ENCODE data around the gene MLST8.
A peak's percentile ranks its signal among the peaks of the same experiment; 100 is the strongest.
"Not testable (repeated sequence)": the region's sequence is repeated elsewhere in the genome, so short reads cannot be mapped to it uniquely, and the experiment has no call there.

The MLST8 gene

DNA sequence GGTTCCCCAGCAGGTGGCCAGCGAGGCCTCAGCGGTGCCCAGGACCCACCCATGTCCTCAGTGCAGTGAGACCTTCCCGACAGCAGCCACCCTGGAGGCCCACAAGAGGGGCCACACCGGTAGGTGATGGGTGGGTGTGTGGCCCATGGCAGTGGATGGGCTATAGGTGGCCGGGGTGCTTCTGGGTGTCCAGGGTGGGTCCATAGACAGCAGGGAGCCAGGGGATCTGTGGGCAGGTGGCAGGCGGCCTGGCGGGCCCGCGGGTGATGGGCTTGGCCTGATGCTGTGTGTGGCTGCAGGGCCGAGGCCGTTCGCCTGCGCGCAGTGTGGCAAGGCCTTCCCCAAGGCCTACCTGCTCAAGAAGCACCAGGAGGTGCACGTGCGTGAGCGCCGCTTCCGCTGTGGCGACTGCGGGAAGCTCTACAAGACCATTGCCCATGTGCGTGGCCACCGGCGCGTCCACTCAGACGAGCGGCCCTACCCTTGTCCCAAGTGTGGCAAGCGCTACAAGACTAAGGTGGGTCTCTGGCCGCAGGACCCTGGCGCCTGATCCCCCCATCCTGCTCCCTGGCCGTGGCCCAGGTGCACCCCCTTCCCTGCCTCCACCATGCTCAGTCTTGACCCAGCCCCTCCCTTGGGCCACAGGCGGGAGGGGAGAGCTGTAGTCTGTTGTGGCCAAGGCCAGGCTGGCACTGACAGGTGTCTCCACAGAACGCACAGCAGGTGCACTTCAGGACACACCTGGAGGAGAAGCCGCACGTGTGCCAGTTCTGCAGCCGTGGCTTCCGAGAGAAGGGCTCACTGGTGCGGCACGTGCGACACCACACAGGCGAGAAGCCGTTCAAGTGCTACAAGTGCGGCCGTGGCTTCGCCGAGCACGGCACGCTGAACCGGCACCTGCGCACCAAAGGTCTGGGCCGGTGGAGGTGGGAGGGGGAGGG lies 28.9 kb downstream of the MLST8 start:
- no peak for DNase-seq

DNA sequence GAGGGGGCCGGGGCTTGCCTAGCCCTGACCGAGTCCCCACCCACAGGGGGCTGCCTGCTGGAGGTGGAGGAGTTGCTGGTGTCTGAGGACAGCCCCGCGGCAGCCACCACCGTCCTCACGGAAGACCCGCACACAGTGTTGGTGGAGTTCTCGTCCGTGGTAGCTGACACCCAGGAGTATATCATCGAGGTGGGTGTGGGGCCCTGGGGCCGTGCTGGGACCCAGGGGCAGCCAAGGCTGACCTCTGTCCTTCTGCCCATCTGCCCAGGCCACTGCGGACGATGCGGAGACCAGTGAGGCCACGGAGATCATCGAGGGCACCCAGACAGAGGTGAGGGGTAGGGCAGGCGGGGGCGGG lies 29.5 kb downstream of the MLST8 start:
- DNase-seq: no peak

DNA sequence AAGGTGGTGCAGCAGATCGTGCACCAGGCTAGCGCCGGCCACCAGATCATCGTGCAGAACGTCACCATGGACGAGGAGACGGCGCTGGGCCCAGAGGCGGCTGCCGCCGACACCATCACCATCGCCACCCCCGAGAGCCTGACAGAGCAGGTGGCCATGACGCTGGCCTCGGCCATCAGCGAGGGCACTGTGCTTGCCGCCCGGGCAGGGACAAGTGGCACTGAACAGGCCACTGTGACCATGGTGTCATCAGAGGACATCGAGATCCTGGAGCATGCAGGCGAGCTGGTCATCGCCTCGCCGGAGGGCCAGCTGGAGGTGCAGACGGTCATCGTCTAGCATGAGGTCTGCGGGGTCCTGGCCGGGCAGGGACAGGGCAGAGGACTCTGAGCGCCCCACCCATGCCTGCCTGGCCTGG lies 30.0 kb downstream of the MLST8 start:
- DNase-seq: no peak

DNA sequence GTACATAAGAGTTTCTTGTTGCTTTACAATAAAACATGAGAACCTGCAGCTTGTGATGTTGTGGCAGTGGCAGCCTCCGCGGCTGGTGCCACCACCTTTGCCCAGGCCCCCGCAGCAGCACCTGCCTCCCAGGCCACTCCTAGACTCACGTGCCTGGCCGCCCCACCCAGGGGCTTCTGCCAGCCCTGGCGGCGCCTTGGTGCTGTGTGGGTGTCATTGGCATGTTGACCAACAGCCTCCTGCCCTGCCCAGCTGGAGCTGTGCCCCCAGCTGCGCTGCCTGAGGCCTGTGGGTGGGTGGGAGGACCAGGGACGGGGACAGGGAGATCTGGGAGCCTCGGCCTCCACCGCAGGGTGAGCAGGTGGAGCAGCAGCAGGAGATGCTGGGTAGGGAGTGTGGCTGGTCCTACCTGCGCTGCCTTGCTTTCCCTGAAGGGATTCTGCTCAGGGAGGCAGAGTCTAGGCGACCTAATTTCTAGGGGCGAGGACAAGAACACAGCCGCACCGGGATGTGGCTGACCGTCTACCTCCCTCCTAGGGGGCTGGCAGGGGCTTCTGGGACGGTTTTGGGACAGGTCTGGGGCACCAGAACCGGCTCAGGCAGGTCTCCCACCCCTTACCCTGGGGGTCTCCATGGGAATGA lies 30.6 kb downstream of the MLST8 start:
- no peak for DNase-seq

DNA sequence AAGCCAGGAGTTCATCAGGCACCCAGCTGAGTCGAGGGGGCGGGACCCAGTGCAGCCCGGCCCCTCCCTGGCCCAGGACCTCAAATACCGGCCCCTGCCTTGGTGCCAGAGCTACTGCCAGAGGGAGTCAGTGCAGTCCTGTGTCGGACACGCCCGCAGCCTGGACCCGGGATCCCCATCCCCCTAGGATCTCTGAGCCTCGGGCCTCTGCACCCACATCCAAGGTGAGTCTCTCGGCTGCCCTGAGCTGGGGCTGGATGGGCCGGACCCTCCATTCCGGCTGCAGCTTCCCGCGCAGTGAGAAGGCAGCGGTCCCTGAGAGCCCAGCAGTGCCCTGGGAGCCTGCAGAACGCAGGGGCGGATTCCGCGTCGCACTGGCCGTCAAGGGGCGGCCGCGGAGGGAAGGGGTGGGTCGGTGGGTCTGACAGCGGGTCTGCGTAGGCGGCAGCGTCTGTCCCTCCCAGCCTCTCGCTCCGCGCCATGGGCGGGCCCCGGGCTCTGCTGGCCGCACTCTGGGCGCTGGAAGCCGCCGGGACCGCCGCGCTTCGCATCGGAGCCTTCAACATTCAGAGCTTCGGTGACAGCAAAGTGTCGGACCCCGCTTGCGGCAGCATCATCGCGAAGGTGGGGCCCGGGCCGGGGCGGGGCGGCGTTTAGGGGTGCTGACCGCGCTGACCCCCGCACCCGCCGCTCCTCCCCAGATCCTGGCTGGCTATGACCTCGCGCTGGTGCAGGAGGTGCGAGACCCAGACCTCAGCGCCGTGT lies 31.3 kb downstream of the MLST8 start, which contains the start of gene DNASE1L2:
Gene DNASE1L2 (plus strand): TSS at position 108 of the 765 bp plus-strand sequence. CDS start 373 bp downstream, at position 481.
- DNase-seq: no peak

DNA sequence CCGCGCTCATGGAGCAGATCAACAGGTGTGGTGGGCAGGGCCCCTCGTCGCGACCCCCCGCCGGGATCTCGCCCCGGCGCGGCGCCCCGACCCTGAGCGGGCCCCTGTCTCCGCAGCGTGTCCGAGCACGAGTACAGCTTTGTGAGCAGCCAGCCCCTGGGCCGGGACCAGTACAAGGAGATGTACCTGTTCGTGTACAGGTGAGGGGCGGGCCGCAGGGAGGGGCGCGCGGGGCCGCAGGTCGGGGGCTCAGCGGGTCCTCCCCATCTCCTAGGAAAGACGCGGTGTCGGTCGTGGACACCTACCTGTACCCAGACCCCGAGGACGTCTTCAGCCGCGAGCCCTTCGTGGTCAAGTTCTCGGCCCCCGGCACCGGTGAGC lies 31.8 kb downstream of the MLST8 start:
- DNase-seq: no peak

DNA sequence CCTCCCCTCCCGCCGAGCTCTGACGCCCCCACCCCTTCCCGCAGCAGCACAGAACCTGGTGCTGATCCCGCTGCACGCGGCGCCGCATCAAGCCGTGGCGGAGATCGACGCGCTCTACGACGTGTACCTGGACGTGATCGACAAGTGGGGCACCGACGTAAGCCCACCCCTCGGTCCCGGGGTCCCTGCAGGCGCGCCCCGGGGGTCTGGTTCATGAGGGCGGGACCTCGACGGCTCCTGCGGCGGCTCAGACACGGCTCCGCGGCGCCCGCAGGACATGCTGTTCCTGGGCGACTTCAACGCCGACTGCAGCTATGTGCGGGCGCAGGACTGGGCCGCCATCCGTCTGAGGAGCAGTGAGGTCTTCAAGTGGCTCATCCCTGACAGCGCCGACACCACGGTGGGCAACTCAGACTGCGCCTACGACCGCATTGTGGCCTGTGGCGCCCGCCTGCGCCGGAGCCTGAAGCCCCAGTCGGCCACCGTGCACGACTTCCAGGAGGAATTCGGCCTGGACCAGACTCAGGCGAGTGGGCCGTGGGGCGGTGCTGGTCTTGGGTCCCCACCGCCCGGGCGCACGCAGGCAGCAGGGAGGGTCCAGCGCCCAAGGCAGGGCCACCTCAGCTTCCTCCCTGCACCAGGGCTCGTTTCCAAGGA lies 32.4 kb downstream of the MLST8 start:
- DNase-seq: no peak

DNA sequence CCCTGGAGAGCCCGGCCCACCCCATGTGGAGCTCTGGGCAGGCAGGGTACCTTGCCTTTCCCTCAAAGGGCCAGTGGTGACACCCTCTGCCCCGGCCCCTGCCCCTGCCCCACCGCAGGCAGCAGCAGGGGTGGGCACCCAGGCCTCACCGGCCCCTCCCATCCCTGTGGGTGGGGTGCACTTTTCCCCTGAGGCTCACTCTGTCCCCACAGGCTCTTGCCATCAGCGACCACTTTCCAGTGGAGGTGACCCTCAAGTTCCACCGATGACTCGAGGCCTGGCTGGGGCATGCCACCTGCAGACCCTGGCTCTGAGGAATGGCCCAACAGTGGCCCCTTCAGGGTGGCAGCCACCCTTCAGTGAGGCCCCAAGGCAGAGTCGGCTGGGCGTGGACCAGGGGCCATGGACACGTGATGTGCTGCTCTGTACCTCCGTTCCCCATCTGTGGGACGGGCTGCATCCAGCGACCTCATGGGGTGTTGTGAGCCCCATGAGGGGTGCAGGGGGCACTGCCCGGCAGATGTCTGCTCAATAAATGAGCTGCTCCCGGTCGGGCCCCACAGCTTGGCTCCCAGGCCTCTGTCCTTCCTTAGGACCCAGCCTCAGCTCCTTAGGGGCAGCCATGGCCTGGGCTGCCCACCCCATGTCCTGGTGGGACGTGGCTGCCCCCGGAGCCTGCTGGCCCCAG lies 33.0 kb downstream of the MLST8 start:
- no peak for DNase-seq

DNA sequence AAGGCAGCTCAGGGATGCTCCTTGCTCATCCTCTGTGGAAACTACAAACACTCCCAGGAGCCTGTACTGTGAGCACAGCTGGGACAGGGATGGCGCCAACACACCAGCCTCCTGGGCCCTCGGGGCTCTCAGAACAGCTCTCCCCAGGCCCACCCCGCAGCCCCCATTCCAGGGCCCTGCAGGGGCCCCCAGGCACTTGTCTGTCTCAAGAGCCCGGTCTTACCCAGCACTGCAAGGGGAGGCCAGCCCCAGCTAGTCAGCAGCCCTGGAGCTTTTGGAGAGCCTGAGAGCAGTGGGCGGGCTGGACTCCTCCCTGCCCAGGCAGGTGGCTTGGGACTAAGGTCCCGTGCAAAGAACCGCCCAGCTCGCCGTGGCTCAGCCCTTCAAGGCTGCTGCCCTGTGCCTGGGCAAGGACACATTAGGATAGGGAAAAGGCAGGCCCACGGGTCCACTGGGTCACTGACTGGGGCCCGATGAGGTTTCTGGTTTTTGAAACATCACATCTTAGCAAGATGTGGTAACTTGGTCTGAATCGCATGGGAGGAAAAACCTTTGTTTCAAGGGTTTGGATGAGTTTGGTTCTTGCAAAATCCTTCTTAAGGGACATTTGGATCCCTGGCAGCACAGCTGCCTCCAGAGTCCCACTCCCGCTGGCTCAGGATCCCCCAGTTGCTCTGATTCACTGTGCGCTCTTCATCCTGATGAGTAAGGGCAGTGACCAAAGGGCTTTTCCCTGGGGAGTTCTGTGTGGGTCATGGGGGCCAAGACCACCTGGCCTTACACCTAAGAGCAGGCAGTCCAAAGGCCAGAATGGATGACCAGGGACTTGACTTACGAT lies 33.8 kb downstream of the MLST8 start:
- no peak for DNase-seq

DNA sequence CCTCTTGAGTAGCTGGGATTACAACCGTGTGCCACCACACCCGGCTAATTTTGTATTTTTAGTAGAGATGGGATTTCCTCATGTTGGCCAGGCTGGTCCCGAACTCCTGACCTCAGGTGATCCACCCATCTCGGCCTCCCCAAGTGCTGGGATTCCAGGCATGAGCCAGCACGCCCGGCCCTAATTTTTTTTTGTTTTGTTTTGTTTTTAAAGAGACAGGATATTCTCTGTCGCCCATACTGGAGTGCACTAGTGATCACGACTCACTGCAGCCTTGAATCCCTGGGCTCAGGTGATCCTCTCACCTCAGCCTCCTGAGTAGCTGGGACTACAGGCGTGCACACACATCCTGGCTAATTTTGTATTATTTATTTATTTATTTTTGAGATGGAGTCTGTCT lies 35.1 kb downstream of the MLST8 start:
- not testable (repeated sequence) for DNase-seq

DNA sequence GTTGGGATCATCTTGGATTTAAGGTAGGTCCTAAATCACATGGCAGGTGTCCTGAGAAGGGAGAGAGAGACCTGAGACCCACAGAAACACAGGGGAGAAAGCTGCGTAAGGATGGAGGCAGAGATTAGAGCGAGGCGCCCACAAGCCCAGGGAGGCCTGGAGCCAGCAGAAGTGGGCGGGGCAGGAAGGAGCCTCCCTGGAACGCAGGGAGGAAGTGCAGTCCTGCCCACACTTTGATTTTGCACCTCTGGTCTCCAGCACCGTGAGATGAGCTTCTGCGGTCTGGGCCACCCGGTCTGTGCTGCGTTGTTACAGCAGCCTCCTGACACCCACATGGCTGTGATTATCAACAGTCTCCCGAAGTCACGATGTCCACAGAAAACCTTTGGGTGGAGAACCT lies 37.3 kb downstream of the MLST8 start:
- DNase-seq: no peak

DNA sequence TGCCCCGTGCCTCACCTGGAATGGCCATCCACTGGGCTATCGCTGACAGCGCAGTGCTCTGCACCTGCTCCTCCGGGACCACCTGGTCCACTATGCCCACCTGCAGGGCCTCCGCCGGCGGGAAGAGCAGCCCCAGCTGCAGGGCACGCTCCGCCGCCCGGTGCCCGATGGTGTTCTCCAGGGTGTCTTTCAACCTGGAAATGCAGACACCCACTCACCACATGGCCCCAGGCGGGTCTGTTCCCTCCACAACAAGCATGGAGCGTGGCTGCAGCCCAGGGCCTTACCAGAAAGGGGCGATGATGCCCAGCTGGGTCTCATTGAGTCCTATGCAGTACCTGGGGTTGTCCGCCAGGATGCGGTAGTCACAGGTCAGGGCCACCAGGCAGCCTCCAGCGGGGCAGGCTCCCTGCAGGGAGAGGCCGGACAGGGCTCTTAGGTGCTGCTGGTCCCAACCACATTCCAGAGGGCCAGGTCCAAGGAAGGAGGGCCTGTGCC lies 37.8 kb downstream of the MLST8 start:
- DNase-seq: no peak

DNA sequence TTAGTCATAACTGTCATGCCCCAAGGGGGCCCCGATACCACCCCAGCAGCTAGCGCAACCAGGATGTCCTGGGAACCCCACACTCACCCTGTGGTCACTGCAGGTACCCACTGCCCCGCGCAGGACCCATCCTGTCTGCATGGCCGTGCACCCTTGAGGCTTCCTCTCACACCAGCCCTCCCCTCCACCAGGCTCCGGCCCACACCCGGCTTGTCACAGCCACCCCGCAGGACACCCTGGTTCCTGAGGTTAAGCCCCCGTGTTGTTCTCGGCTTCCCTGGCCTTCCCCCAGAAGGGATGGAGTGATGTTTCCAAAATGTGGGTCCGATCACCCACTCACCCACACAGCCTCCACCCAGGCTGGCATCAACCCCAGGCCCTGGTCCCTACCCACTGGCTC lies 38.5 kb downstream of the MLST8 start:
- DNase-seq: no peak

DNA sequence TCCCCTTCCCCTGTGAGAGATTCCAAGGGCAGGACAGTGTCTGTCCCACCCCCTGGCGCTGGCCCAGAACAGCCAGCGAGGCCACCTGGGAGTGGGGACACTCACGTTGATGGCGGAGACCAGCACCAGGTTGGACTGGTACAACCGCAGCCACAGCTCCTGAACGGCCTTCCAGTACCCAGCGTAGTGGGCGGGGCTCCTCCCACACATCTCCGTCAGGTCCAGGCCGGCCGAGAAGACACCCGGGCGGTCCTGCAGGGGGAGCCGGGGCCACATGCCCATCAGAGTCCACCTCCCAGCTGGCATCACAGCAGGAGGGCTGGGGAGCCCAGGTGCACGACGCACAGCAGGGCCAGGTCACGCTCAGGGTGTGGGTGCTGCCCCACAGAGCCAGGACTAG lies 39.0 kb downstream of the MLST8 start:
- no peak for DNase-seq

DNA sequence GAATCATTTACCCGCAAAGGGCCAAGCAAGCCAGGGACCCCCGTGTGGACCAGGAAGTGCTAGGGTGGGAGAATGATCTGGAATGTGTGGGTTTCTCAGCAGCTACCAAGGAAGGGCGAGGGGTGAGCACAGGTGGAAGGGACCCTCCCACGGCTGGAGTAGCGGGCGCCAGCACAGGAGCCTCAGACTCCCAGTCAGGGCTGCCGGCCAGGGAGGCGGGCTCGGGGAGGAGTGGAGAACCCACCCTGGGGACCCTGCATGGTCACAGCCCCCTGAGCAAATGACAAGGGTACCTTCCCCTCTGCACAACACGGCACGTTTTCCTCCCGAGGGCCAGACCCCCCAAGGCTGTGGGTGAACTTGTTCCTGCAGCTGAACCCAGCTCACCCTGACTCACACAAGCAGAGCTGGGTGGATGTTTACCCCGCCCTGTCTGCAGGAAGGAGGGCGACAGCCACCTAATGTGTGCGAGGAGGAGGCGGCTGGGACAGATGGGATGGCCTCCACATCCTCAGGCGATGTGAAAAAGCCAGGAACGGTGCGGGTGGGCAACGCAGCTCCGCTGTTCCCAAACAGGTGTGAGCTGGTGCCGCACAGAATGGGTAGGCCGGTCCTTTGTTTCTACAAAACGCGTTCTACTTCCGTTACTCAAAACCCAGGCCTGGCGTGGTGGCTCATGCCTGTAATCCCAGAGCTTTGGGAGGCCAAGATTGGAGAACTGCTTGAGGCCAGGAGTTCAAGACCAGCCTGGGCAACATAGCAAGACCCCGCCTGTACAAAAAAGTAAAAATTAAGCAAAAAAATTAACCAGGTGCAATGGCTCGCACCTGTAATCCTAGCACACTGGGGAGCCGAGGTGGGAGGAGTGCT lies 39.9 kb downstream of the MLST8 start:
- DNase-seq: no peak

DNA sequence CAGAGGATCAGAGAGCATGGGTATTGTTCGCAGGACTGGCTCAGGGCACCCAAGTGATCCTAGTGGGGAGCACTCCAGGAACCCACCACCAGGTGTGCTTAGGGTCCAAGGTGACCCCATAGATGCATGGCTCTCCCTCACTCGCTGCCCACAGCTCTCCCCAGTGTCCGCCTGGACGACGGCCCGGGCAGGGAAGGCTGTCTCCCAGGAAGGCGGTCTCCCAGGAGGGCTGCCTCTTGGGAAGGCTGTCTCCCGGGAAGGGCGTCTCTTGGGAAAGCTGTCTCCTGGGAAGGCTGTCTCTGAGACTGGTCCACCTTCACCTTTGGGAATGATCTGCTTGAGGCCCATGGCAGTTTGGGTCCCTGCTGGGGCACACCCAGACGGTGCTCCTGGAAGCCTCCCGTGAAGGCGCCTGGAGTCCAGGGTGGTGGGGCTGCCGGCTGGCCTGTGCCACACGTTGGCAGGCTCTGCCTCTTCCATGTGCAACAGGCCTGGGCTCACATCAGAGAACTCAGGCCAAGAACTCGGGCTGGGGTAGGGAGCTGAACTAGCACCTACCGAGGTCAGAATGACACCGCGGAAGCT lies 41.1 kb downstream of the MLST8 start:
- no peak for DNase-seq

DNA sequence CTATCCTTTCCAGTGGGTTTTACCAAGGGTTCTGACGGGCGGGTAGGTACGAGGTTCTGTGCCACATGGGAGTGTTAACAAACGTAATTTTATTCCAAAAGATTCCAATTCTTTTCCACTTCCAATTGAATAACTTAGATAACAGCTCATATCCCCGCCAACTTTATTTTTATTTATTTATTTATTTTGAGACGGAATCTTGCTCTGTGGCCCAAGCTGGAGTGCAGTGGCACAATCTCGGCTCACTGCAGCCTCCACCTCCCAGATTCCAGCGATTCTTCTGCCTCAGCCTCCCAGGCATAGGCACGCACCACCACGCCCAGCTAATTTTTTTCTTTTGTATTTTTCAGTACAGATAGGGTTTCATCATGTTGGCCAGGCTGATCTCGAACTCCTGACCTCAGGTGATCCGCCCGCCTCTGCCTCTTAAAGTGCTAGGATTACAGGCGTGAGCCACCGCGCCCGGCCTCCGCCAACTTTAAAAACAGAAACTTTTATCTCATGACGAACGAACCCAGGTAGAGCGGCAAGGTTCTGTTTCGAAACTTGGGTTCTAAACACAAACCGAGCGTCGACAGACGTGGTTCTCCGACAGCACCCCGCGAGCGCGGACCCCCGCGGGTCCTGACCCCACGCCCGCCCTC lies 45.5 kb downstream of the MLST8 start:
- DNase-seq: peak; percentile 46

DNA sequence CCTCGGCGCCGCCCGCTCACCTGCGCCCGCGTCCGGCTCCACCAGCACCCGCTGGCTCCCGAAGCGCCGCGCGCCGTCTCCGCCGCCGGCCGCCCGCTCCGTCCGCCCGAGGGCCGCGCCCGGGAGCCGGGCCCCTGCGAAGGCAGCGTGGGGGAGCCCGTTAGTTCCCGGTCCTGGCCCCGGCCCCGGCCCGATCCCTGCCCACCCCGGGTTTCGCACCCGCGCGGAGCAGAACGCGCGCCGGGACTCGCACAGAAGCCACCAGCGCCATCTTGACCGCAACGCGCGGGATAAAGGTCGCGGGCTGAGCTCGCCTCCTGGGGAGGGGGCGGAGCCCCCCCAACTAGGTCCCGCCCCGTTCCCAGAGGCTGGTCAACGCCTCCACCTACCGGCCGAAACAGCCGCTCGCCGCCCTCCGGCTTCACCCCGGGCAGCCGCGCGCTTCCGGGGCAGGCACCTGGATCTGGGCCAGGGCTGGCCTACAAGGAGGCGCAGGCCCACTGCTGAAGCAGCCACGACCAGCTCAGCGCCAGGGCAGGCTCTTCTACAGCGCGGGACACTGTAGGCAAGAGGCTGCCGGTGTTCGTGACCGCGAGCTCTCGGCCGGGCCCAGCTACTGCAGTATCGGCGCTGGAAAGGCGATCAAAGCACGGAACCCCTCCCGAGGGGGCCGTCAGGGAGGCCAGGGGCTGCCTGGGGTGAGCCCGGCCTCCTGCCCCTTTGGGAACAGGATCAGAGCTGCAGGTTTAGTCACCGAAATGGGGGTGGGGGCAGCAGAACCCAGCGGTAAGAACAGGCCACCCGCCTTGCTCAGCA lies 46.2 kb downstream of the MLST8 start, which contains the start of gene ECI1:
Gene ECI1 (minus strand): TSS at position 292 of the 816 bp plus-strand sequence. CDS start 21 bp downstream, at position 271.
- DNase-seq: peak; percentile 95

All from activated CD4-positive, alpha-beta T cell treated with anti-CD3 and anti-CD28 coated beads, Interleukin-10, Interleukin-2, amounts not matched to agents 100 ng/mL and 50 ng/mL, durations not matched to agents 16 hours and 8 hours (primary cell).